ENCODE results near the gene SMU1.

DNA sequence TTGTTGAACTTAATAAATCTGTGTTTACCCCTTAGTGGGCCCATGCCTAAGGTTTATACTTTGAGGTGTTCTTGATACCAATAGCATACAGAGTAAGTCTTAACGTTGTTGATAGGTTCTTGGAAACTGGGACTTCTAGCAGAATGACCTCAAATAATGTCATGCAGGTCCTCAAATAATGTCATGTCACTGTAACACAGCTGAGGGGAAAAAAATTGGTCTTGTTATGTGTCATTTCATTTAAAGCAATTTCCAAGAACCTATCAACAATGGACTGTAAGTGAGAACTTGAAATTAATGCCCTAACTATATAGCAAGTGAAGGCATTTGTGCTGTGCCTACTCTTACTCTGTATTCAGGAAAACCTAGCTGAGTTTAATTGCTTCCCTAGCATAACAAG is 44.2 kb downstream of the SMU1 start:
- TF ChIP-seq, protein P1, sequence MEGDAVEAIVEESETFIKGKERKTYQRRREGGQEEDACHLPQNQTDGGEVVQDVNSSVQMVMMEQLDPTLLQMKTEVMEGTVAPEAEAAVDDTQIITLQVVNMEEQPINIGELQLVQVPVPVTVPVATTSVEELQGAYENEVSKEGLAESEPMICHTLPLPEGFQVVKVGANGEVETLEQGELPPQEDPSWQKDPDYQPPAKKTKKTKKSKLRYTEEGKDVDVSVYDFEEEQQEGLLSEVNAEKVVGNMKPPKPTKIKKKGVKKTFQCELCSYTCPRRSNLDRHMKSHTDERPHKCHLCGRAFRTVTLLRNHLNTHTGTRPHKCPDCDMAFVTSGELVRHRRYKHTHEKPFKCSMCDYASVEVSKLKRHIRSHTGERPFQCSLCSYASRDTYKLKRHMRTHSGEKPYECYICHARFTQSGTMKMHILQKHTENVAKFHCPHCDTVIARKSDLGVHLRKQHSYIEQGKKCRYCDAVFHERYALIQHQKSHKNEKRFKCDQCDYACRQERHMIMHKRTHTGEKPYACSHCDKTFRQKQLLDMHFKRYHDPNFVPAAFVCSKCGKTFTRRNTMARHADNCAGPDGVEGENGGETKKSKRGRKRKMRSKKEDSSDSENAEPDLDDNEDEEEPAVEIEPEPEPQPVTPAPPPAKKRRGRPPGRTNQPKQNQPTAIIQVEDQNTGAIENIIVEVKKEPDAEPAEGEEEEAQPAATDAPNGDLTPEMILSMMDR (IDR thresholded peaks at IDR 0.05), result no peak
- no peak for TF ChIP-seq POLR2A (IDR thresholded peaks at IDR 0.05)
